ENCODE measurements around the gene ATOSB.

DNA sequence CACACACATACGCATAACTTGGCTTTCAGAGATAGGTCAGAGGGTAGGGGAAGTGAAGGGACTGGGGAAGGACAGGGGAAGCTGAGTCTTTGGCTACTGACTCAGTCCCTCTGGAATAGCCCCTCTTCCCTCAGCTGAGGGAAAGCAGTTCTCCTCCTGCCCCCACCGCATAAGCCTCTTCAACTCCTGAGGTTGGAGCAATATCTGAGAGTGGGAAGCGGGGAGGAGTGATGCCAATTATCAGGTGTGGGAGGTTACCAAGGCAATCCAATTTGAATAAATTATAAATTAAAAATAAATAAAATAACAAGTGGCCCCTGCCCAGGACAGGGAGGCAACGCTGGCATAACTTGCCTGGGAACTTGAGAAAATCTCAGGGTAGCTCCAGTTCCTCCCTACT lies 11.1 kb downstream of the ATOSB start:
- TF ChIP-seq CTCF (IDR thresholded peaks at IDR 0.05) (no peak), POLR2A (IDR thresholded peaks at IDR 0.05) (no peak)
